Measurements from ENCODE around the gene NOS1. TPM values are rescaled to one million over a fixed set of nuclear protein-coding genes. Genes with fewer than 3 reads are reported as not detected.

NOS1 gene
- total and polyA plus RNA-seq, 2 experiments from 2014 or later: 0.63 to 3.0 TPM

GRCh38 chr12:117352206-117352605 is 9.2 kb downstream of the NOS1 start:
- no peak for ATAC-seq
- Mint-ChIP-seq H3K36me3 (ENCODE audit: low read depth) (no peaks in the 10 kb centered on the region), H3K9me3 (no peaks in the 10 kb centered on the region), H3K27ac (no peak overlapping the region), H3K4me3 (no peak overlapping the region), H3K4me1 (peaks cover 9% of the 10 kb centered on the region), H3K27me3 (ENCODE audit: insufficient read depth, low read depth, poor library complexity) (no peaks in the 10 kb centered on the region)
- H3K4me3 ChIP-seq: no peak overlapping the region
- H3K4me2 ChIP-seq: no peak overlapping the region
- H3K27ac ChIP-seq (ENCODE audit: low read depth): no peak overlapping the region
- DNase-seq (ENCODE audit: low spot score): no peak
- H3K36me3 ChIP-seq (ENCODE audit: insufficient read depth): no peaks in the 10 kb centered on the region
- H2AFZ ChIP-seq: no peak overlapping the region
- no peaks in the 10 kb centered on the region for H3K9me2 ChIP-seq (ENCODE audit: insufficient read depth)
- peaks cover 1% of the 10 kb centered on the region; the same call in 1 of the 2 replicates for H3K27me3 ChIP-seq (ENCODE audit: insufficient read depth)
- no peak for TF ChIP-seq NANOG (IDR thresholded peaks at IDR 0.05; ENCODE audit: borderline replicate concordance)
- no peak for TF ChIP-seq EZH2phosphoT487 (IDR thresholded peaks at IDR 0.05; ENCODE audit: unreplicated experiment)
- TF ChIP-seq REST (IDR thresholded peaks at IDR 0.05; ENCODE audit: unreplicated experiment): no peak
- TF ChIP-seq JUNB (IDR thresholded peaks at IDR 0.05; ENCODE audit: unreplicated experiment): no peak
- no peak for TF ChIP-seq CREB1 (CRISPR knock-in tag; IDR thresholded peaks at IDR 0.05; ENCODE audit: low read depth)
- no peak for TF ChIP-seq EZH2 (IDR thresholded peaks at IDR 0.05; ENCODE audit: low read depth, unreplicated experiment)
- TF ChIP-seq STAT1 (IDR thresholded peaks at IDR 0.05; ENCODE audit: unreplicated experiment): no peak
- no peak for TF ChIP-seq ETS1 (IDR thresholded peaks at IDR 0.05)
- no peak for TF ChIP-seq ZNF331 (CRISPR knock-in tag; IDR thresholded peaks at IDR 0.05; ENCODE audit: low read depth)
- TF ChIP-seq ZNF114 (CRISPR knock-in tag; IDR thresholded peaks at IDR 0.05): no peak
- TF ChIP-seq ZNF462 (CRISPR knock-in tag; IDR thresholded peaks at IDR 0.05): no peak
- TF ChIP-seq CTCF (conservative IDR thresholded peaks at IDR 0.05; ENCODE audit: low read depth in 2 of 2): no peak
- no peak for TF ChIP-seq POLR2AphosphoS5 (IDR thresholded peaks at IDR 0.05; ENCODE audit: low read depth)
- no peaks in the 10 kb centered on the region for H3K4me1 ChIP-seq (ENCODE audit: insufficient read depth)
- no peaks in the 10 kb centered on the region for H4K20me1 ChIP-seq (replicated peaks; ENCODE audit: insufficient read depth)
- no peaks in the 10 kb centered on the region for H3F3A ChIP-seq (replicated peaks; ENCODE audit: low read depth)
- no peaks in the 10 kb centered on the region for H3K79me2 ChIP-seq (replicated peaks; ENCODE audit: insufficient read depth)
